ENCODE results near the gene GPR180.

Gene GPR180

DNA sequence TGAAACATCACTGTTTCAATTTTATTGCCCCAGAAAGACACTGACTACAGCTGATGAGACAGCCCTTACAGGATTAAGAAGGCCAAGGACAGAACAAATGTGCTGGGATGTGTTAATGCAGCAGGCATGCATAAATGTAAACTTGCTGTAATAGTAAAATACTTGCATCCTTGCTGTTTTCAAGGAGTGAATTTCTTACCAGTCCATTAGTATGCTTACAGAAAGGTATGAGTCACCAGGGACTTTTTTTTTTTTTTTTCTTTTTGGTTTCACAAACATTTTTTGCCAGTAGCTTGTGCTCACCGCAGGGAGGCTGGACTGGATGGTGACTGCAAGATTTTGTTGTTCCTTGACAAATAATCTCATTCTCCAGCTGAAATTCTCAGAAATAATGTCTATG lies 55.1 kb downstream of the GPR180 start:
- DNase-seq = no peak

DNA sequence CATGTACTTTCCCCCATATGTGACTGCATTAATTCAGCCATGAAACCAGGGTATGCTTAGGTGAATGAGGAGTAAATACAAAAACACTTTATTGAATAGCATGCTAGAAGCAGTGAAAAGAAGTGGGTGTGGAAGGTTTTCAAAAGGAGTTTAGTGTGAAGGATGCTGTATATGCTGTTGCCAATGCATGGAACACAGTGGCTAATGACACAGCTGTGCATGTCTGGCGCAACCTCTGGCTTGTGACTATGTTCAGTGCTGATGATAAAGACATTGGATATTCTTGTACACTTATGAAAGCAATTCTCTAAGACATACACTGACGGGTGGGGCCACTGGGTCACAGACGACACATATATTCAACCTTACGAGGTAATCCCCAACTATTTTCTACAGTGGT lies 55.5 kb downstream of the GPR180 start:
- no peak for DNase-seq

GRCh38 chr13:94658926-94659597 lies 57.4 kb downstream of the GPR180 start:
- no peak for DNase-seq

DNA sequence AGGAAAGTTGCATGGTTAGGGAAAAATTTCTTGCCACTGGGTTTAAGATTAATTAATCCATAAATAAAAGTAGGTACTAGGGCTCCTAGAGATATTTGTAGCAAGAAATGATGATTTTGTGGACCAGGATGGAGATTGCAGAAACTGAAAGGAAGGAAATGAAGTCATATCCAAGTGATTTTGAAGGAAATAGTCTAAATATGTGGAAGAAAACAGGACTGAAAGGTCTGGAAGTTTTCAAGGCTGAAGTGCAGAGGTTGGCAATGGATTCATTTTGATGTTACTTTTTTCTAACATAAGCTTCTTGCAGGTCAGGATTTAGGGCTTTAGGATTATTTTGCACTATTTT lies 57.9 kb downstream of the GPR180 start:
- no peak for DNase-seq

- peak; percentile 4 to 49 for DNase-seq
Observed at GRCh38 chr13:94660695-94661326, 59.2 kb downstream of the GPR180 start.

DNA sequence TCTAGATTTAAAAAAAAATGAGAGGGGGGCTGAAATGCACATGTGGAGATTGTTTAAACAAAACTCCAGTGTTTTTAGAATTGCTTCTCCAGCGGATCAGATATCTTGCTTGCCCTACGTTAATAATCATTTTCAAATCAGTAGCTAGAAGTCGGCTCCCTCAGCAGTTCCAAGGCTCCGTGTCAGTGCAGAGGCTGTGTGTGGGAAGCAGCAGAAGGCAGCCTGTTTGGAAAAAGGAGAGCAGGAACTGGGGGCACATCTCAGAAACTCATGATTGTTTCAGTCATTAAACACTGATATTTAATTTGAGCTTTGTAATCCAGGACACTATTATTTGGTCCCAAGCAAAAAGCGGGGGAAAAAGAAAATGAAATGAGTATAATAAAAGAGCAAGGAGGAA lies 59.7 kb downstream of the GPR180 start:
- no peak for DNase-seq

GRCh38 chr13:94662274-94662945 lies 60.8 kb downstream of the GPR180 start:
- DNase-seq = no peak

DNA sequence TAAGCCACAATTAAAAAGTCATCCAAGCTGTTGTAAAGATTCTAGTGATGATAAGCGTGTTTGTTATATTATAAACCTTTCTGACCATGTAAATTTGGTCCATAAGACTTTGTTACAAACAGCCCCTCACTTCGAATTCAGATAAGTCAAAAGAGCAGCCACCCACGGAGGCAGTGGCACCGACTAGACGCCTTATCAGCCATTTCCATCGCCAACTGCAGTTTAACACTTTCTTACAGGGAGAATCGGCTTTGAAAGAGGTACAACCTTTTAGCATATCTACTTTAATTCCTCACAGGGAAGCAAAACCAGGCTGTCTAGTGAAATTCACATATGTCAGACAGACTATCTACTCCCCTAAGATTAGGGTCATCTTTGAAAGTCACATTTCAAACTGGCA lies 63.2 kb downstream of the GPR180 start:
- no peak for DNase-seq

- DNase-seq = no peak
Observed at GRCh38 chr13:94666065-94666464, 64.4 kb downstream of the GPR180 start.

DNA sequence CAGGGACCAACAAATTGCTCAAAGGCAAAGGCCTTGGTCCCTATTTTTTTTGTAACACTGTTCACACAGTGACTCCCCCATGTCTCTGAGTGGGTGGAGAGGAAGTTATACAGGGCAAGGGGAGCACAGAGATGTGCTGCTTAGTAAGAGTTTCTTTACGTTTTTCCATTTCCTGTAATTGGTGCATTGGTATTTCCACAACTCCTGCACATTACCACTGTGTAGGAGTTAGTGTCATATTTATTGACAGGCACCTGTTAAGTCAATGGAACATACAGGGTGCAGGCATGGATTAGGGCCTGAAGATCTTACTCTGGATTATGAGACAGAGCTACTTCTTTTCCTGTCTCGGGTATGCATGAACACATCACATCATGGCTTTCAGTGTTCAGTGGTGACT lies 65.5 kb downstream of the GPR180 start:
- DNase-seq = no peak

GRCh38 chr13:94672400-94672799 lies 70.7 kb downstream of the GPR180 start:
- DNase-seq = no peak

DNA sequence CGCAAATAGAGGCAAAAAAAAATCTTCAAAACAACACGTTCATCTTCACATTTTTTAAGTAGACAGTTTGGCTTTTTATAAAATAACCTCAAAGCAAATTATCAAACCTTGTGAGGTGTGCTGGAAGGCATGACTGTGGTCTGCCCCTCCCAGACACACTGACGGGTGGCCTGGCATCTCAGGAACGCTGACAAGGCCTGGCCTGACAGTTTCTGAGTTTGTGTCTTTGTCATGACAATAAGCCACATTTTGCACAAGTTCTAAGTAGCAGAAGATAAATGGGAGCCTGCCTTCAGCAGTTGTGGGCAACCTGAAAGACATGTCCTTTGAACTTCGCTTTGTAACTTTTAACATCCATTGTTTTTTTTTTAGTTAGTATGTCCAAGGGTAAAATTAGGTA lies 72.2 kb downstream of the GPR180 start:
- DNase-seq = no peak

- peak; percentile 27 to 54 for DNase-seq
Observed at GRCh38 chr13:94674609-94675348, 73.1 kb downstream of the GPR180 start.

DNA sequence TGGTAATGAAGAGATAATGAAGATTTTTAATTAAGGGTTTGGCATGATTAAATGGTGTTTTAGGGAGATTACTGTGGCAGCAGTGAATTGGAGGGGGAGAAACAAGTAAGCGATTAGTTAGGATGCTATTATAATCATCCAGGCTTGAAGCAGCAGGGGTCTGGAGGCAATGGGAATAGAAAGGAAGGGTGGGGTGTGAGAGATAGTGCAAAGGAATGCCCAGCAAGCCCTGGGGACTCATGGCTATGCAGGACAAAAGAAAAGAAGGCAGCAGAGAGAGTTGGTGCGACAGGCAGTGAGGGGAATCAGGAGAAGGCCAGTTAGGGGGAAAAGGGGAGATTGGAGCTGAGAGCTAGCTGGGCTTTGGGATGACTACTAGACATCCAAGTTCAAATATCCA lies 76.1 kb downstream of the GPR180 start:
- DNase-seq = no peak

DNA sequence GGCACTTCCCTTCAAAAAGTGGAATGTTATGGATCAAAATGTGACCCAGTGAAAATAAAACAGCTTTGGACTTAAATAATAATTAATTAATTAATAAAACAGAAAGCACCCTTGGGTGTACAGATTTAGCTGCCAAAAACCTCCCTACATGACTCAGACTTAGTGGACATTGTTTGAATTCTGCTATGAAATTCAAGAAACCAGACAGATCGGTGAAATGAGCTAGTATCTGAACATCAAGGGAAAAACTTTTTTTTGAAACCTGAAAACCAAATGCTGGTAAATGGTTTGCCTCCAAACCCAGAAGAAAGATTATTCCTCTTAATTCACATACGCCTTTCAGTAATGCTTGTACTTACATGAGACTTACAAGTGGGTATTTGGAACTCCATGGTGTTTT lies 77.2 kb downstream of the GPR180 start:
- DNase-seq = no peak

- no peak for DNase-seq
Observed at GRCh38 chr13:94679614-94680013, 78.0 kb downstream of the GPR180 start.

- DNase-seq = no peak
Observed at GRCh38 chr13:94682229-94682628, 80.6 kb downstream of the GPR180 start.

GRCh38 chr13:94683409-94683808 lies 81.8 kb downstream of the GPR180 start:
- no peak for DNase-seq

Data from NCI-H524 (cell line).